Measurements from ENCODE around the gene OBSCN.

OBSCN gene

GRCh38 chr1:228320394-228320793 lies 112.5 kb downstream of the OBSCN start:
- TF ChIP-seq CTCF (conservative IDR thresholded peaks at IDR 0.05; ENCODE audit: low read depth, low read length) = no peak
- DNase-seq (ENCODE audit: low read depth) = no peak

GRCh38 chr1:228321435-228321834 lies 113.6 kb downstream of the OBSCN start:
- H3K4me3 ChIP-seq (ENCODE audit: low read length) = no peak overlapping the region
- DNase-seq (ENCODE audit: low read depth) = no peak
- TF ChIP-seq CTCF (conservative IDR thresholded peaks at IDR 0.05; ENCODE audit: low read depth, low read length) = no peak

More at GRCh38 chr1:228320394-228320793, 112.5 kb downstream of the OBSCN start:
- no peak overlapping the region for H3K4me3 ChIP-seq (ENCODE audit: low read length)

GRCh38 chr1:228321895-228322294 lies 114.1 kb downstream of the OBSCN start:
- no peak overlapping the region for H3K4me3 ChIP-seq (ENCODE audit: low read length)
- DNase-seq (ENCODE audit: low read depth) = no peak
- TF ChIP-seq CTCF (conservative IDR thresholded peaks at IDR 0.05; ENCODE audit: low read depth, low read length) = no peak

GRCh38 chr1:228323401-228323800 lies 115.6 kb downstream of the OBSCN start:
- no peak for TF ChIP-seq CTCF (conservative IDR thresholded peaks at IDR 0.05; ENCODE audit: low read depth, low read length)
- DNase-seq (ENCODE audit: low read depth) = no peak

GRCh38 chr1:228325267-228325666 lies 117.4 kb downstream of the OBSCN start:
- TF ChIP-seq CTCF (conservative IDR thresholded peaks at IDR 0.05; ENCODE audit: low read depth, low read length) = no peak
- H3K4me3 ChIP-seq (ENCODE audit: low read length) = no peak overlapping the region
- DNase-seq (ENCODE audit: low read depth) = no peak

More at GRCh38 chr1:228323401-228323800, 115.6 kb downstream of the OBSCN start:
- no peak overlapping the region for H3K4me3 ChIP-seq (ENCODE audit: low read length)

GRCh38 chr1:228329887-228330286 lies 122.0 kb downstream of the OBSCN start:
- peak; percentile 79 for DNase-seq (ENCODE audit: low read depth)
- no peak overlapping the region for H3K4me3 ChIP-seq (ENCODE audit: low read length)
- no peak for TF ChIP-seq CTCF (conservative IDR thresholded peaks at IDR 0.05; ENCODE audit: low read depth, low read length)

GRCh38 chr1:228332797-228333738 lies 125.2 kb downstream of the OBSCN start:
- TF ChIP-seq CTCF (conservative IDR thresholded peaks at IDR 0.05; ENCODE audit: low read depth, low read length) = no peak
- DNase-seq (ENCODE audit: low read depth) = no peak

More at GRCh38 chr1:228332797-228333738, 125.2 kb downstream of the OBSCN start:
- no peak overlapping the region for H3K4me3 ChIP-seq (ENCODE audit: low read length)

All from retinal pigment epithelial cell (primary cell).